Heart right ventricle (tissue), 16 donors: ENCODE measurements around the gene ZNF821. TPM values are rescaled to one million over a fixed set of nuclear protein-coding genes. Genes with fewer than 3 reads are reported as not detected.

Source experiments
- ATAC-seq, 8 donors: fragments of 200-7000 bp; cut with Tn5 transposase; one replicate each; pipeline ENCODE4 v1.9.1; 2020; ENCODE audit warnings: mild to moderate bottlenecking in 8 of 8, moderate library complexity in 8 of 8, moderate number of reproducible peaks in 1 of 8
- DNase-seq, 2 donors: peaks; one replicate each; pipeline ENCODE4 v3.0.0-alpha.2; 2020
- H3K27ac ChIP-seq, 10 donors: fragments of 200-600 bp; sonication (generic) in 2 of 10; one replicate each; pipeline versions ENCODE4 v1.5.0 to v1.8.0; 2020 to 2022; ENCODE audit warnings: mild to moderate bottlenecking in 3 of 10
- H3K27me3 ChIP-seq, 7 donors: fragments of 200-600 bp; one replicate each; pipeline ENCODE4 v1.8.0; 2021 to 2022; ENCODE audit warnings: mild to moderate bottlenecking in 2 of 7
- H3K36me3 ChIP-seq, 9 donors: fragments of 200-600 bp; sonication (generic) in 1 of 9; one replicate each; pipeline versions ENCODE4 v1.5.0 to v1.8.0; 2020 to 2022; ENCODE audit warnings: mild to moderate bottlenecking in 2 of 9
- H3K4me1 ChIP-seq, 9 donors: fragments of 200-600 bp; sonication (generic) in 1 of 9; one replicate each; pipeline versions ENCODE4 v1.5.0 to v1.8.0; 2020 to 2022; ENCODE audit warnings: mild to moderate bottlenecking in 4 of 9
- H3K4me3 ChIP-seq, 10 donors: fragments of 200-600 bp; sonication (generic) in 2 of 10; one replicate each; pipeline versions ENCODE4 v1.5.0 to v1.8.0; 2020 to 2022; ENCODE audit warnings: mild to moderate bottlenecking in 7 of 10, moderate library complexity in 2 of 10
- H3K9me3 ChIP-seq, 11 donors: fragments of 200-600 bp in 10 of 11; sonication (generic) in 2 of 11; one replicate each; pipeline versions ENCODE4 v1.5.0 to v1.8.0; 2013 to 2022; ENCODE audit warnings: mild to moderate bottlenecking in 2 of 11, control low read depth in 1 of 11, moderate library complexity in 1 of 11
- CTCF ChIP-seq, 9 donors: fragments of 200-600 bp; sonication (generic) in 2 of 9; IDR thresholded peaks; one replicate each; pipeline versions ENCODE4 v1.5.0 to v1.8.0; 2021 to 2022; ENCODE audit warnings: antibody characterized with exemption in 9 of 9, mild to moderate bottlenecking in 5 of 9, moderate library complexity in 1 of 9
- WGBS, 2 donors: extraction: QIAGEN DNeasy Blood & Tissue Kit; methylation state at CpG; one replicate each; pipeline ENCODE4 v1.1.7; 2013; ENCODE audit warnings: inconsistent platforms in 1 of 2; 5-methylcytosine and 5-hydroxymethylcytosine counted together
- intact Hi-C, 10 donors: fragments of 100-400 bp; cut with DNase I; formaldehyde crosslinking; loops; one replicate each; pipeline versions ENCODE4 v1.11.1 to v1.14.2; 2022
- polyA plus RNA-seq, 2 donors: library from polyadenylated mRNA; stranded (reverse); fragments of 200-250 nt; gene quantifications; one replicate each; pipeline ENCODE4 v1.2.3, GENCODE V29; 2013
- total RNA-seq, 10 donors: library from RNA; stranded (reverse); fragmentation: NEBNext Ultra II Directional in 3 of 10; extraction: Animal tissue kit (Norgen Biotek cat#: 25700) in 3 of 10; gene quantifications; one replicate each; pipeline versions ENCODE4 v1.2.1 to v1.2.4, GENCODE V29; 2021 to 2023
- donor health status: Arrhythmogenic right ventricular cardiomyopathy.
- donor health status: ischemic (EF 13 %, LVEDD 7.1; RV severe dilation, severe dysfunction).
- donor health status: healthy with polysubstance abuse.
- donor health status: DM: no; HTN: yes; CAD: no.
- donor health status: DM: no; HTN: no; CAD: no.
- donor health status: ischemic (EF 25% LVEDD 6.9; RV normal size, moderate dysfunction).
- donor health status: ischemic (EF 25% LVEDD 5.7; RV mildly dilated, moderate dysfunction).
- donor health status: healthy.
- donor health status: DM: yes; HTN: yes; CAD: no.
- donor health status: Ischemic cardiomyopathy.
- donor health status: ischemic (EF 35%, LVEDD 5.7; RV mildly dilated, moderate dysfunction).
- donor health status: nonischemic (EF 11% LVEDD 7.7; RV severe dilation, severe dysfunction).
- donor health status: DM: yes; HTN: yes; CAD: no.
- donor health status: PGD.
- donor health status: ischemic (EF 29% LVEDD 5.4; RV normal size, mild dysfunction).
- donor health status: nonischemic (EF 23%, LVEDD 6.1; RV moderate dilation, normal function).

Gene ZNF821
- total and polyA plus RNA-seq, 12 donors = 2.2 to 7.8 (median 3.6) TPM

- no peaks in the 10 kb centered on the region for H3K27me3 ChIP-seq
- ATAC-seq (no peak), DNase-seq (no peak)
- peak overlapping the region in 9 of 10 donors; percentile 77 to 97 (median 86) for H3K4me3 ChIP-seq
- H3K27ac ChIP-seq = peak overlapping the region in 9 of 10 donors; percentile 94 to 100 (median 97)
- peaks cover 6 to 37% (median 34%) of the 10 kb centered on the region in 9 donors for H3K4me1 ChIP-seq
- intact Hi-C loops = loop anchor here in 5 of 10 donors (2.0 to 10.0 kb wide), 3 partner anchors 85 to 172 kb away; partner anchors contain the start of genes AP1G1 (in 4 of the 5) and PHLPP2 (in 1 of the 5)
- TF ChIP-seq CTCF (IDR thresholded peaks at IDR 0.05) = no peak
- 44 to 49% methylated on average over 7 of the region's 7 CpGs for WGBS, 2 donors
- peaks cover 0 to 10% (median 0%) of the 10 kb centered on the region in 9 donors for H3K36me3 ChIP-seq
- no peaks in the 10 kb centered on the region for H3K9me3 ChIP-seq
Observed at GRCh38 chr16:71893888-71894228, 9.9 kb upstream of the ZNF821 start.

GRCh38 chr16:71889147-71889546 lies 5.2 kb upstream of the ZNF821 start:
- intact Hi-C loops = loop anchor here in 5 of 10 donors (5.0 to 10.0 kb wide), 4 partner anchors 68 to 206 kb away; partner anchors contain the start of genes AP1G1 (in 1 of the 5), DHX38 (in 1 of the 5) and TXNL4B (in 1 of the 5)
- H3K9me3 ChIP-seq = no peaks in the 10 kb centered on the region
- no peak for TF ChIP-seq CTCF (IDR thresholded peaks at IDR 0.05)
- H3K27ac ChIP-seq = no peak overlapping the region
- DNase-seq (no peak), ATAC-seq (no peak)
- whole genome bisulfite sequencing, 2 donors = 94 to 99% methylated on average over 3 of the region's 3 CpGs
- peaks cover 0 to 19% (median 5%) of the 10 kb centered on the region in 9 donors for H3K4me1 ChIP-seq
- H3K4me3 ChIP-seq = no peak overlapping the region
- H3K36me3 ChIP-seq = no peaks in the 10 kb centered on the region
- H3K27me3 ChIP-seq = no peaks in the 10 kb centered on the region

- no peaks in the 10 kb centered on the region for H3K9me3 ChIP-seq
- no peaks in the 10 kb centered on the region for H3K27me3 ChIP-seq
- H3K36me3 ChIP-seq = peaks cover 0 to 14% (median 0%) of the 10 kb centered on the region in 9 donors
- no peak for TF ChIP-seq CTCF (IDR thresholded peaks at IDR 0.05)
- peaks cover 0 to 43% (median 18%) of the 10 kb centered on the region in 9 donors for H3K4me1 ChIP-seq
- DNase-seq = no peak
- no peak for ATAC-seq
- intact Hi-C loops = loop anchor here in 5 of 10 donors (5.0 to 10.0 kb wide), 4 partner anchors 72 to 210 kb away; partner anchors contain the start of genes AP1G1 (in 1 of the 5), DHX38 (in 1 of the 5) and TXNL4B (in 1 of the 5)
- H3K27ac ChIP-seq = peak overlapping the region in 1 of 10 donors; percentile 91
- H3K4me3 ChIP-seq = peak overlapping the region in 2 of 10 donors; percentile 95 to 97
- WGBS, 2 donors = 54% methylated on average over 4 of the region's 4 CpGs
Observed at GRCh38 chr16:71885261-71885650, 1.3 kb upstream of the ZNF821 start.

GRCh38 chr16:71883168-71883848 lies 674 bp downstream of the ZNF821 start:
- H3K36me3 ChIP-seq = peaks cover 0 to 34% (median 0%) of the 10 kb centered on the region in 9 donors
- peaks cover 0 to 47% (median 18%) of the 10 kb centered on the region in 9 donors for H3K4me1 ChIP-seq
- ATAC-seq (peak; percentile 46 to 69 (median 61)), DNase-seq (peak in 1 of 2 donors; percentile 46)
- peak in 2 of 9 donors; percentile 43 to 59 for TF ChIP-seq CTCF (IDR thresholded peaks at IDR 0.05)
- H3K27ac ChIP-seq = peak overlapping the region; percentile 87 to 94 (median 92)
- H3K4me3 ChIP-seq = peak overlapping the region; percentile 71 to 99 (median 95)
- 1% methylated on average over 28 to 46 of the region's 46 CpGs for WGBS, 2 donors
- intact Hi-C loops = loop anchor here in 9 of 10 donors (1.0 to 10.0 kb wide), 9 partner anchors 36 to 211 kb away; partner anchors contain the start of genes AP1G1 (in 3 of the 9), ATXN1L (in 1 of the 9), DHX38 (in 1 of the 9) and TXNL4B (in 1 of the 9)
- no peaks in the 10 kb centered on the region for H3K9me3 ChIP-seq
- no peaks in the 10 kb centered on the region for H3K27me3 ChIP-seq
